Measurements from ENCODE around the gene SRL. TPM values are rescaled to one million over a fixed set of nuclear protein-coding genes. Genes with fewer than 3 reads are reported as not detected.

The SRL gene
- total and polyA plus RNA-seq, 8 donors = 0.12 to 0.42 (median 0.23) TPM

DNA sequence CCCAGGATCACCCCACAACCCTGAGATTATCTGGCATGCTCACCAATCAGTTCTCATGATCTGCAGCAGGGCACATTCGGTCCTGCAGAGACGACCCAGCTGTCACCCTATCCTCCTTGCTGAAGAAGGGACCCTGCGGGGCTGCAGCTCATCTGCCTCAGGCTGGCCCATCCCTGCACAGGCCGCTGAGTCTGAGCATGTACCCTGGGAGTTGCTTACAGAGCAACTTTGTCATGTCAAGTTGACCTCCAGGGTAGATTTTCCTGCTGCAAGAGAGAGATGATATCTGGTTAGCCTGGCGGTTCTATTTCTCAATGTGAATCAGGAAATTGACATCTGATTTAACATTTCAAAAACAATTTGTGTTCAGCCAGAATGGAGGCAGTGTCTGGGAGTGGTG lies 89.6 kb downstream of the SRL start:
- no peak for DNase-seq
- Histone ChIP-seq H3K36me3 (no peaks in the 10 kb centered on the region), H3K9me3 (no peaks in the 10 kb centered on the region), H3K4me1 (no peaks in the 10 kb centered on the region), H3K27ac (no peak overlapping the region), H3K4me3 (no peak overlapping the region), H3K27me3 (no peaks in the 10 kb centered on the region)
- FAIRE-seq = no peak
- intact Hi-C loops (cut with DNase I) = no loop called here
- ATAC-seq = no peak
- 74 to 82% methylated on average over 5 of the region's 5 CpGs for WGBS, 2 donors
- TF ChIP-seq, protein P1, sequence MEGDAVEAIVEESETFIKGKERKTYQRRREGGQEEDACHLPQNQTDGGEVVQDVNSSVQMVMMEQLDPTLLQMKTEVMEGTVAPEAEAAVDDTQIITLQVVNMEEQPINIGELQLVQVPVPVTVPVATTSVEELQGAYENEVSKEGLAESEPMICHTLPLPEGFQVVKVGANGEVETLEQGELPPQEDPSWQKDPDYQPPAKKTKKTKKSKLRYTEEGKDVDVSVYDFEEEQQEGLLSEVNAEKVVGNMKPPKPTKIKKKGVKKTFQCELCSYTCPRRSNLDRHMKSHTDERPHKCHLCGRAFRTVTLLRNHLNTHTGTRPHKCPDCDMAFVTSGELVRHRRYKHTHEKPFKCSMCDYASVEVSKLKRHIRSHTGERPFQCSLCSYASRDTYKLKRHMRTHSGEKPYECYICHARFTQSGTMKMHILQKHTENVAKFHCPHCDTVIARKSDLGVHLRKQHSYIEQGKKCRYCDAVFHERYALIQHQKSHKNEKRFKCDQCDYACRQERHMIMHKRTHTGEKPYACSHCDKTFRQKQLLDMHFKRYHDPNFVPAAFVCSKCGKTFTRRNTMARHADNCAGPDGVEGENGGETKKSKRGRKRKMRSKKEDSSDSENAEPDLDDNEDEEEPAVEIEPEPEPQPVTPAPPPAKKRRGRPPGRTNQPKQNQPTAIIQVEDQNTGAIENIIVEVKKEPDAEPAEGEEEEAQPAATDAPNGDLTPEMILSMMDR (IDR thresholded peaks at IDR 0.05) = no peak

DNA sequence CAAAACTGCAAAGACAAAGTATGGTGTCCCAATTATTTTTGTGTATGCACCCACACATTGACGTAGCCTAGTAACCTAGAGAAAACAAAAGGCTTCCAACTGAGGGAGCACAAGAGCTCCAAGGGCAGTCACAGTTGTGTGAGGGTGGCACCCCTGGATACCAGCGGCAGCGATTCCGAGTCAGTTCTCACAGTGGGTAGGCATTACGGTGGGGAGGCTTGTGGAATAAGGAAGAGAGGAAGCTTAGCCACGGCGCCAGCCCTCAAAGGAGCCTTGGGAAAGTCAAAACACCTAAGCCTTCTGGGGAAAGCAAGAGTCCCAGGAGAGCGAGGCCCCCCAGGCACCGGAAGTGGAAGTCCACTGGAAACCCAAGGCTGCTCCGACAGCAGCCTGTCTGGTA lies 94.6 kb downstream of the SRL start:
- FAIRE-seq = no peak
- no peak for ATAC-seq
- intact Hi-C loops (cut with DNase I) = no loop called here

DNA sequence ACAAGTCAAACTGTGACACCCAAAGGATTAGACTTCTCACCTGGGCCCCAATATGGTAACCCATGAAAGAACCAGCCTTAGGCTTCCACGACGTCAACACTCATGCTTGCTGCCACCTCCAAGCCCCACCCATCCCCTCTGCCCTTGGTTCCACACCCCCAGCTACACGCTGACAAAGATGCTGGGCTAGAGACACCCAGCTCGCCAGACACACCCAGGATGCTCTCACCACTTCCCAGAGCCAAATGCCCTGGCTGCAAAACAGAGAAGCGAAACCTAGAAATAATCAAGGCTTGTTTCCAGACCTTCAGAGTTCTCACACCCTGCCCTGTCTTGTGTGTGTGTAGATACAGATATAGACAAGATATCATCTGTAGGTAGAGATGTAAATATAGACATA lies 99.6 kb downstream of the SRL start:
- Histone ChIP-seq H3K4me1 (no peaks in the 10 kb centered on the region), H3K4me3 (no peak overlapping the region), H3K27me3 (no peaks in the 10 kb centered on the region), H3K36me3 (no peaks in the 10 kb centered on the region), H3K27ac (no peak overlapping the region), H3K9me3 (no peaks in the 10 kb centered on the region)
- WGBS, 2 donors = 74 to 79% methylated on average over 5 of the region's 5 CpGs
- no peak for DNase-seq
- no peak for FAIRE-seq
- intact Hi-C loops (cut with DNase I) = no loop called here
- TF ChIP-seq, protein P1 (IDR thresholded peaks at IDR 0.05) = no peak
- ATAC-seq = no peak

More for the DNA sequence above, 94.6 kb downstream of the SRL start:
- no peaks in the 10 kb centered on the region for H3K27me3 ChIP-seq
- no peaks in the 10 kb centered on the region for H3K4me1 ChIP-seq
- H3K4me3 ChIP-seq = no peak overlapping the region
- TF ChIP-seq, protein P1 (IDR thresholded peaks at IDR 0.05) = no peak
- H3K9me3 ChIP-seq = no peaks in the 10 kb centered on the region
- no peak overlapping the region for H3K27ac ChIP-seq
- H3K36me3 ChIP-seq = no peaks in the 10 kb centered on the region
- 90 to 94% methylated on average over 10 of the region's 10 CpGs for WGBS, 2 donors
- no peak for DNase-seq

DNA sequence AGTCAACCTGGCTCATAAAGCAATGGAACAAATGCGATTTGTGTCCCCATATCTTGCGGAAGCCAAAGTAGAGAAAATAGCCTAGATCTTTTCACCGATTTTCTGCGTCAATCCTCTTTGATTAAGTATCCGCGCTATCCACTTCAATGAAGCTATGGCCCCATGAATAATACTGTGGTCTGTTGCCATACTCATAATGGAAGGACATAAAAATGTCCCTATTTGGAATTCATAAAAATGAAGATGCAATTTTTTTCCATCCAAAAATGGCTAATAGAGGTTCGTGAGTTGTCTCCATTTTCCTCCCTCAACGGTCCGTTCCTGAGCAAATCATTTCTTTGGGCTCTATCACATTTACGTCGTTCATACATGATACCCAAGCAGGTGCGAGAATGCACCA lies 100.3 kb downstream of the SRL start:
- ATAC-seq = no peak
- 87 to 94% methylated on average over 12 of the region's 12 CpGs for WGBS, 2 donors
- no peaks in the 10 kb centered on the region for H3K27me3 ChIP-seq

DNA sequence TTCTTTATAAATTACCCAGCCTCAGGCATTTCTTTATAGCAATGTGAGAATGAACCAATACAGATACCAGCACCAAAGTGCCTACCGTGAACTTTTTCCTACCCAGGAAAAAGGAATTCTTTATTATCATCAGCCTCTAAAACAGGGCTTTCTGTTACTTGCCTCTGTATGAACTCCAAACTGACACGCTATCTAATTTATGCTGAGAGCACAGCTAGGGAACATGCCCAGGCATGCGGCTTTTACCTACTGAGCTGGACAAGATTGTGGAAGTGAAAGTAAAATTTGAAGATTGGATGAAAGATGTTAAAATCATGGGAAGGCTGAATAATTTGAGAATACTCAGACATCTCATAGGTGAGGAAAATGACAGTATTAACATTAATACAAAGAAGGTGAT lies 101.2 kb downstream of the SRL start:
- Histone ChIP-seq H3K27me3 (no peaks in the 10 kb centered on the region), H3K9me3 (no peaks in the 10 kb centered on the region), H3K36me3 (no peaks in the 10 kb centered on the region), H3K4me3 (no peak overlapping the region), H3K4me1 (no peaks in the 10 kb centered on the region), H3K27ac (no peak overlapping the region)
- TF ChIP-seq, protein P1 (IDR thresholded peaks at IDR 0.05) = no peak
- 89 to 95% methylated on average over 3 of the region's 3 CpGs for whole genome bisulfite sequencing, 2 donors
- ATAC-seq (peak in 1 of 4 donors; percentile 49), FAIRE-seq (no peak), DNase-seq (no peak)
- intact Hi-C loops (cut with DNase I) = no loop called here

More for the DNA sequence above, 100.3 kb downstream of the SRL start:
- Histone ChIP-seq H3K36me3 (no peaks in the 10 kb centered on the region), H3K27ac (no peak overlapping the region), H3K4me3 (no peak overlapping the region), H3K4me1 (no peaks in the 10 kb centered on the region), H3K9me3 (no peaks in the 10 kb centered on the region)
- no peak for FAIRE-seq
- DNase-seq = no peak
- TF ChIP-seq, protein P1 (IDR thresholded peaks at IDR 0.05) = no peak
- intact Hi-C loops (cut with DNase I) = no loop called here
